ENCODE data around the gene LRRC25. TPM values are rescaled to one million over a fixed set of nuclear protein-coding genes. Genes with fewer than 3 reads are reported as not detected.
A peak's percentile ranks its signal among the peaks of the same experiment; 100 is the strongest.

LRRC25 gene
- total RNA-seq, 1 experiment from 2014 or later = 0.12 TPM

- H3K4me1 ChIP-seq (ENCODE audit: control insufficient read depth in 1 of 2, insufficient read depth in 2 of 2, low read length in 2 of 2) = peaks cover 61 to 86% of the 10 kb centered on the region in 2 experiments
- no peaks in the 10 kb centered on the region for H3K9me3 ChIP-seq (ENCODE audit: control insufficient read depth in 1 of 2, insufficient read depth in 1 of 2, low read depth in 1 of 2, low read length in 2 of 2)
- ChIA-PET CTCF (interaction anchor here (0.5 to 1.4 kb wide), 10 partner anchors 11 to 104 kb away, joined by 3 to 5 read pairs (median 3); partner anchors contain the start of genes JUND and SSBP4), POLR2A (interaction anchor here (0.6 to 2.4 kb wide), 27 partner anchors 10 to 1636 kb away, joined by 3 to 32 read pairs (median 6); partner anchors contain the start of genes IQCN, JUND, LRRC25 and LSM4), RAD21 (ENCODE audit: low non-redundant PET in 1 of 2, low total read pairs in 2 of 2, uncharacterized antibody in 2 of 2, unreplicated experiment in 2 of 2) (interaction anchor here in 1 of 2 experiments (0.5 kb wide), 1 partner anchor 84 kb away, joined by 3 read pairs; no protein-coding TSS in a partner anchor)
- ATAC-seq = peak; percentile 80
- no TSS peak for BruUV-seq (replicated peaks)
- H3K9ac ChIP-seq (ENCODE audit: low read length) = peak within 1 kb of the TSS; percentile 71
- peaks cover 16% of the 10 kb centered on the region for H3K79me2 ChIP-seq (ENCODE audit: insufficient read depth, low read length)
- H3K36me3 ChIP-seq (ENCODE audit: control insufficient read depth in 1 of 2, insufficient read depth in 2 of 2, low read length in 2 of 2) = peaks cover 0 to 6% of the 10 kb centered on the region in 2 experiments; a peak in 2 of 4 replicates
- H3K4me3 ChIP-seq (replicated peaks in 1 of 2; ENCODE audit: low read depth in 1 of 2, low read length in 2 of 2) = peak within 1 kb of the TSS; percentile 71 to 91
- H3K27ac ChIP-seq (ENCODE audit: low read depth, low read length) = peak within 1 kb of the TSS; percentile 82
- H2AFZ ChIP-seq (ENCODE audit: low read depth, low read length, poor library complexity, severe bottlenecking) = peak within 1 kb of the TSS; percentile 60
- intact Hi-C loops (cut with micrococcal nuclease) = loop anchor here (2.0 kb wide), 1 partner anchor 37 kb away; no protein-coding TSS in a partner anchor
- no peaks in the 10 kb centered on the region for H4K20me1 ChIP-seq (ENCODE audit: insufficient read depth)
- peak; percentile 90 for DNase-seq (ENCODE audit: low read depth, low spot score)
- H3K9me2 ChIP-seq (ENCODE audit: insufficient read depth) = no peaks in the 10 kb centered on the region
- H3K4me2 ChIP-seq (ENCODE audit: low read length) = peak within 1 kb of the TSS; percentile 96
- H3K27me3 ChIP-seq (ENCODE audit: insufficient read depth, low read length) = no peaks in the 10 kb centered on the region
- peak; percentile 100 for TF ChIP-seq POLR2AphosphoS5 (IDR thresholded peaks at IDR 0.05; ENCODE audit: low read depth, low read length)
- no peak for TF ChIP-seq ZFX (IDR thresholded peaks at IDR 0.05)
- no peak; the same call in 1 of the 2 replicates for TF ChIP-seq CEBPB (IDR thresholded peaks at IDR 0.05; ENCODE audit: low read depth)
- TF ChIP-seq POLR2A (IDR thresholded peaks at IDR 0.05; ENCODE audit: borderline replicate concordance, extremely low read depth, insufficient read depth, insufficient read length) = peak; percentile 98
- peak; percentile 68 for TF ChIP-seq YY1 (IDR thresholded peaks at IDR 0.05; ENCODE audit: extremely low read depth, insufficient replicate concordance, low read depth, low read length)
- TF ChIP-seq SP1 (IDR thresholded peaks at IDR 0.05; ENCODE audit: low read depth) = peak; percentile 65
- TF ChIP-seq EZH2phosphoT487 (IDR thresholded peaks at IDR 0.05; ENCODE audit: borderline replicate concordance) = no peak
- TF ChIP-seq JUND (IDR thresholded peaks at IDR 0.05) = no peak; the same call in 1 of the 2 replicates
- peak in 2 of 3 experiments; percentile 87 to 95; a peak in 5 of 6 replicates for TF ChIP-seq CTCF (IDR thresholded peaks at IDR 0.05 in 2 of 3, conservative IDR thresholded peaks at IDR 0.05 in 1 of 3; ENCODE audit: borderline replicate concordance in 1 of 3, insufficient read depth in 1 of 3, low read depth in 2 of 3, low read length in 2 of 3)
- peak; percentile 57 for TF ChIP-seq RAD21 (IDR thresholded peaks at IDR 0.05; ENCODE audit: low read depth)
- peak; percentile 20 for TF ChIP-seq TCF7L2 (IDR thresholded peaks at IDR 0.05; ENCODE audit: borderline replicate concordance, extremely low read depth, insufficient read depth, insufficient read length)
- peak; percentile 98 for TF ChIP-seq SIN3A (IDR thresholded peaks at IDR 0.05; ENCODE audit: low read depth)
- no peak for TF ChIP-seq EZH2 (IDR thresholded peaks at IDR 0.05)
- no peak for TF ChIP-seq REST (IDR thresholded peaks at IDR 0.05; ENCODE audit: low read depth)
- TF ChIP-seq ATF3 (IDR thresholded peaks at IDR 0.05) = no peak
- TF ChIP-seq ZBTB33 (IDR thresholded peaks at IDR 0.05; ENCODE audit: extremely low read depth, insufficient replicate concordance, low read length) = peak; percentile 7
Measured at GRCh38 chr19:18385675-18386542, 11.5 kb downstream of the LRRC25 start, which contains the start of gene GDF15. Gene GDF15 (plus strand): TSS chr19:18386158. CDS start chr19:18386190, 32 bp downstream.
